Natural killer cell (primary cell): ENCODE results near the gene CCR7. TPM values are rescaled to one million over a fixed set of nuclear protein-coding genes. Genes with fewer than 3 reads are reported as not detected.

Experiments used
- ATAC-seq, 3 donors: fragments of 150-1000 bp in 2 of 3; fragments of 200-7000 bp in 1 of 3; cut with Tn5 transposase; 1 replicate in 1 of 3; 2 replicates in 2 of 3; pipeline ENCODE4 v1.10.0; 2021; ENCODE audit warnings: mild to moderate bottlenecking in 2 of 3, moderate library complexity in 2 of 3
- DNase-seq, 2 donors: peaks; one replicate each; pipeline versions ENCODE4 v3.0.0 to v3.0.0-alpha.2; 2013 to 2021; ENCODE audit warnings: mixed read lengths in 1 of 2
- H3K27ac ChIP-seq: one replicate; pipeline ENCODE4 v1.5.1; 2013; ENCODE audit warnings: mild to moderate bottlenecking, low read length
- H3K27me3 ChIP-seq: one replicate; pipeline ENCODE4 v1.6.1; 2013; ENCODE audit warnings: low read length; ENCODE audit not compliant: control insufficient read depth, insufficient read depth
- H3K36me3 ChIP-seq: one replicate; pipeline ENCODE4 v1.6.1; 2013; ENCODE audit warnings: low read length; ENCODE audit not compliant: control insufficient read depth, insufficient read depth
- H3K4me1 ChIP-seq: one replicate; pipeline ENCODE4 v1.6.1; 2013; ENCODE audit warnings: low read length; ENCODE audit not compliant: control insufficient read depth, insufficient read depth
- H3K4me3 ChIP-seq: one replicate; pipeline ENCODE4 v1.5.1; 2013; ENCODE audit warnings: low read length
- H3K9me3 ChIP-seq: one replicate; pipeline ENCODE4 v1.6.1; 2013; ENCODE audit warnings: low read length; ENCODE audit not compliant: control insufficient read depth, insufficient read depth
- H3K27ac Mint-ChIP-seq, 2 donors: one replicate each; pipeline ENCODE4 v1.8.0; 2022; ENCODE audit warnings: mild to moderate bottlenecking in 2 of 2, mixed read lengths in 2 of 2, moderate library complexity in 1 of 2
- H3K27me3 Mint-ChIP-seq, 2 donors: one replicate each; pipeline ENCODE4 v1.8.0; 2022; ENCODE audit warnings: low read depth in 2 of 2, mixed read lengths in 2 of 2
- H3K36me3 Mint-ChIP-seq: one replicate; pipeline ENCODE4 v1.8.0; 2022; ENCODE audit warnings: mixed read lengths
- H3K4me1 Mint-ChIP-seq, 2 donors: one replicate each; pipeline ENCODE4 v1.8.0; 2022; ENCODE audit warnings: mixed read lengths in 2 of 2
- H3K4me3 Mint-ChIP-seq: one replicate; pipeline ENCODE4 v1.8.0; 2022; ENCODE audit warnings: mild to moderate bottlenecking, moderate library complexity, mixed read lengths
- H3K9me3 Mint-ChIP-seq, 2 donors: one replicate each; pipeline ENCODE4 v1.8.0; 2022; ENCODE audit warnings: mixed read lengths in 2 of 2
- CTCF ChIP-seq: fragments of 200-600 bp; IDR thresholded peaks from one replicate; pipeline ENCODE4 v1.8.0; 2022; ENCODE audit warnings: antibody characterized with exemption
- WGBS: methylation state at CpG from one replicate; pipeline ENCODE4 v1.1.7; 2013; ENCODE audit warnings: missing lambda C conversion rate; ENCODE audit not compliant: insufficient coverage; 5-methylcytosine and 5-hydroxymethylcytosine counted together
- intact Hi-C: fragments of 100-400 bp; cut with micrococcal nuclease; formaldehyde crosslinking; loops from one replicate; pipeline ENCODE4 v1.14.2; 2022
- total RNA-seq, 4 donors: library from RNA; stranded (reverse); fragments of 120-200 nt in 1 of 4; gene quantifications; one replicate each; pipeline versions ENCODE4 v1.2.3 to v1.2.4, GENCODE V29; 2013 to 2022

The CCR7 gene
- total RNA-seq, 3 donors from 2014 or later (not counting 1 experiment from before 2014, with no cell fraction given): 3.2 to 8.0 (median 6.6) TPM

GRCh38 chr17:40516581-40517285, 48.5 kb downstream of the CCR7 start:
- Histone ChIP-seq H3K4me1 (peaks cover 64% of the 10 kb centered on the region), H3K4me3 (peak overlapping the region; percentile 30)

GRCh38 chr17:40515491-40516041, 49.7 kb downstream of the CCR7 start:
- peak; percentile 73 to 78 (median 73) for ATAC-seq
- H3K9me3 ChIP-seq: no peaks in the 10 kb centered on the region
- H3K27ac Mint-ChIP-seq: peak overlapping the region; percentile 70 to 86
- no peak overlapping the region for H3K27ac ChIP-seq
- 18% methylated on average over 11 of the region's 11 CpGs for WGBS
- peaks cover 57% of the 10 kb centered on the region for H3K4me1 ChIP-seq
- DNase-seq: peak; percentile 39 to 78
- H3K4me3 ChIP-seq: no peak overlapping the region
- intact Hi-C loops: loop anchor here (1.0 kb wide), 5 partner anchors 14 to 93 kb away; no protein-coding TSS in a partner anchor
- H3K4me3 Mint-ChIP-seq: peak overlapping the region; percentile 87
- H3K4me1 Mint-ChIP-seq: peaks cover 58 to 73% of the 10 kb centered on the region in 2 donors
- H3K27me3 ChIP-seq: no peaks in the 10 kb centered on the region
- no peaks in the 10 kb centered on the region for H3K9me3 Mint-ChIP-seq
- H3K36me3 ChIP-seq: no peaks in the 10 kb centered on the region
- peaks cover 7 to 14% of the 10 kb centered on the region in 2 donors for H3K27me3 Mint-ChIP-seq
- no peak for TF ChIP-seq CTCF
- no peaks in the 10 kb centered on the region for H3K36me3 Mint-ChIP-seq

More at GRCh38 chr17:40516581-40517285, 48.5 kb downstream of the CCR7 start:
- WGBS: 2% methylated on average over 3 of the region's 3 CpGs
- Histone ChIP-seq H3K27me3 (no peaks in the 10 kb centered on the region), H3K27ac (peak overlapping the region; percentile 15), H3K36me3 (no peaks in the 10 kb centered on the region), H3K9me3 (no peaks in the 10 kb centered on the region)
- intact Hi-C loops: loop anchor here (1.0 kb wide), 5 partner anchors 13 to 92 kb away; no protein-coding TSS in a partner anchor
- TF ChIP-seq CTCF: no peak
- Mint-ChIP-seq H3K27ac (peak overlapping the region; percentile 70 to 86), H3K4me3 (peak overlapping the region; percentile 87), H3K4me1 (peaks cover 63 to 71% of the 10 kb centered on the region in 2 donors), H3K36me3 (no peaks in the 10 kb centered on the region), H3K27me3 (peaks cover 0 to 14% of the 10 kb centered on the region in 2 donors), H3K9me3 (no peaks in the 10 kb centered on the region)
- peak; percentile 60 to 92 for DNase-seq
- peak; percentile 71 to 85 (median 79) for ATAC-seq

GRCh38 chr17:40515011-40515410, 50.3 kb downstream of the CCR7 start:
- Mint-ChIP-seq H3K27me3 (peaks cover 7 to 14% of the 10 kb centered on the region in 2 donors), H3K4me3 (peak overlapping the region; percentile 21), H3K4me1 (peaks cover 58 to 76% of the 10 kb centered on the region in 2 donors), H3K36me3 (no peaks in the 10 kb centered on the region), H3K9me3 (no peaks in the 10 kb centered on the region), H3K27ac (peak overlapping the region in 1 of 2 donors; percentile 70)
- TF ChIP-seq CTCF: no peak
- DNase-seq (no peak), ATAC-seq (no peak)
- Histone ChIP-seq H3K36me3 (no peaks in the 10 kb centered on the region), H3K27ac (no peak overlapping the region), H3K27me3 (no peaks in the 10 kb centered on the region), H3K4me1 (peaks cover 57% of the 10 kb centered on the region), H3K4me3 (no peak overlapping the region), H3K9me3 (no peaks in the 10 kb centered on the region)
- WGBS: 81% methylated on average over 4 of the region's 4 CpGs
- intact Hi-C loops: no loop called here
